ENCODE measurements around the gene S100A6. TPM values are rescaled to one million over a fixed set of nuclear protein-coding genes. Genes with fewer than 3 reads are reported as not detected.
"Not testable (repeated sequence)": the region's sequence is repeated elsewhere in the genome, so short reads cannot be mapped to it uniquely, and the experiment has no call there.

S100A6 gene
- polyA plus RNA-seq (2013, experiment 1 of 2), result 178 TPM
- polyA plus RNA-seq (2013, experiment 2 of 2), result 147 TPM

GRCh38 chr1:153535242-153536011, at the start of gene S100A6:
Gene S100A6, minus strand, starts transcription at chr1:153535991. Its CDS starts 652 bp downstream, at chr1:153535339.
- Histone ChIP-seq H3K27ac (ENCODE audit: low read depth, low read length, severe bottlenecking) (no peak within 1 kb of the TSS), H3K4me3 (ENCODE audit: extremely low read depth, insufficient read depth, low read length, poor library complexity, severe bottlenecking) (peak within 1 kb of the TSS; percentile 30), H3K4me1 (ENCODE audit: control insufficient read depth, insufficient read depth, low read length, poor library complexity, severe bottlenecking) (peaks cover 25% of the 10 kb centered on the region), H3K36me3 (ENCODE audit: control insufficient read depth, insufficient read depth, low read length) (no peaks in the 10 kb centered on the region), H3K9me3 (ENCODE audit: control insufficient read depth, low read length) (no peaks in the 10 kb centered on the region)
- 39 to 75% methylated on average over 15 to 16 of the region's 18 CpGs for WGBS, 2 experiments (ENCODE audit: insufficient coverage in 2 of 2)

GRCh38 chr1:153585006-153585405, 49.2 kb upstream of the S100A6 start:
- no peak overlapping the region for H3K27ac ChIP-seq (ENCODE audit: low read depth, low read length, severe bottlenecking)
- H3K4me1 ChIP-seq (ENCODE audit: control insufficient read depth, insufficient read depth, low read length, poor library complexity, severe bottlenecking), result peaks cover 3% of the 10 kb centered on the region
- 88 to 100% methylated on average over 1 of the region's 1 CpG for WGBS, 2 experiments (ENCODE audit: insufficient coverage in 2 of 2)
- no peaks in the 10 kb centered on the region for H3K9me3 ChIP-seq (ENCODE audit: control insufficient read depth, low read length)
- H3K4me3 ChIP-seq (ENCODE audit: extremely low read depth, insufficient read depth, low read length, poor library complexity, severe bottlenecking), result no peak overlapping the region
- H3K36me3 ChIP-seq (ENCODE audit: control insufficient read depth, insufficient read depth, low read length), result no peaks in the 10 kb centered on the region

GRCh38 chr1:153583976-153584375, 48.2 kb upstream of the S100A6 start:
- Histone ChIP-seq H3K4me1 (ENCODE audit: control insufficient read depth, insufficient read depth, low read length, poor library complexity, severe bottlenecking) (peaks cover 8% of the 10 kb centered on the region), H3K9me3 (ENCODE audit: control insufficient read depth, low read length) (no peaks in the 10 kb centered on the region), H3K4me3 (ENCODE audit: extremely low read depth, insufficient read depth, low read length, poor library complexity, severe bottlenecking) (no peak overlapping the region), H3K36me3 (ENCODE audit: control insufficient read depth, insufficient read depth, low read length) (no peaks in the 10 kb centered on the region), H3K27ac (ENCODE audit: low read depth, low read length, severe bottlenecking) (no peak overlapping the region)
- WGBS, 2 experiments (ENCODE audit: insufficient coverage in 2 of 2), result 83 to 92% methylated on average over 2 of the region's 2 CpGs

GRCh38 chr1:153583514-153583913, 47.7 kb upstream of the S100A6 start:
- not testable (repeated sequence) for H3K36me3 ChIP-seq (ENCODE audit: control insufficient read depth, insufficient read depth, low read length); H3K4me3 ChIP-seq (ENCODE audit: extremely low read depth, insufficient read depth, low read length, poor library complexity, severe bottlenecking); H3K9me3 ChIP-seq (ENCODE audit: control insufficient read depth, low read length); H3K27ac ChIP-seq (ENCODE audit: low read depth, low read length, severe bottlenecking)
- H3K4me1 ChIP-seq (ENCODE audit: control insufficient read depth, insufficient read depth, low read length, poor library complexity, severe bottlenecking), result peaks cover 12% of the 10 kb centered on the region
- WGBS, 2 experiments (ENCODE audit: insufficient coverage in 2 of 2), result no CpG with 5 or more reads among the region's 3 CpGs

- peaks cover 19% of the 10 kb centered on the region for H3K4me1 ChIP-seq (ENCODE audit: control insufficient read depth, insufficient read depth, low read length, poor library complexity, severe bottlenecking)
- H3K27ac ChIP-seq (ENCODE audit: low read depth, low read length, severe bottlenecking); H3K4me3 ChIP-seq (ENCODE audit: extremely low read depth, insufficient read depth, low read length, poor library complexity, severe bottlenecking); H3K36me3 ChIP-seq (ENCODE audit: control insufficient read depth, insufficient read depth, low read length); H3K9me3 ChIP-seq (ENCODE audit: control insufficient read depth, low read length): not testable (repeated sequence)
- WGBS, 2 experiments (ENCODE audit: insufficient coverage in 2 of 2), result 97% methylated on average over 27 of the region's 34 CpGs; no CpG with 5 or more reads in 1 of the 2 experiments
Measured at GRCh38 chr1:153582836-153583235, 47.0 kb upstream of the S100A6 start.

GRCh38 chr1:153578936-153579335, 43.1 kb upstream of the S100A6 start:
- Histone ChIP-seq H3K27ac (ENCODE audit: low read depth, low read length, severe bottlenecking) (peak overlapping the region; percentile 90), H3K36me3 (ENCODE audit: control insufficient read depth, insufficient read depth, low read length) (no peaks in the 10 kb centered on the region), H3K9me3 (ENCODE audit: control insufficient read depth, low read length) (no peaks in the 10 kb centered on the region), H3K4me3 (ENCODE audit: extremely low read depth, insufficient read depth, low read length, poor library complexity, severe bottlenecking) (no peak overlapping the region), H3K4me1 (ENCODE audit: control insufficient read depth, insufficient read depth, low read length, poor library complexity, severe bottlenecking) (peaks cover 21% of the 10 kb centered on the region)
- 75 to 82% methylated on average over 3 of the region's 3 CpGs for WGBS, 2 experiments (ENCODE audit: insufficient coverage in 2 of 2)

- peak overlapping the region; percentile 90 for H3K27ac ChIP-seq (ENCODE audit: low read depth, low read length, severe bottlenecking)
Measured at GRCh38 chr1:153578490-153578889, 42.7 kb upstream of the S100A6 start.

GRCh38 chr1:153577624-153578051, 41.8 kb upstream of the S100A6 start:
- 78 to 87% methylated on average over 4 to 9 of the region's 9 CpGs for WGBS, 2 experiments (ENCODE audit: insufficient coverage in 2 of 2)
- no peaks in the 10 kb centered on the region for H3K36me3 ChIP-seq (ENCODE audit: control insufficient read depth, insufficient read depth, low read length)
- no peak overlapping the region for H3K4me3 ChIP-seq (ENCODE audit: extremely low read depth, insufficient read depth, low read length, poor library complexity, severe bottlenecking)
- H3K9me3 ChIP-seq (ENCODE audit: control insufficient read depth, low read length), result no peaks in the 10 kb centered on the region
- H3K4me1 ChIP-seq (ENCODE audit: control insufficient read depth, insufficient read depth, low read length, poor library complexity, severe bottlenecking), result peaks cover 22% of the 10 kb centered on the region
- no peak overlapping the region for H3K27ac ChIP-seq (ENCODE audit: low read depth, low read length, severe bottlenecking)

More at GRCh38 chr1:153578490-153578889, 42.7 kb upstream of the S100A6 start:
- Histone ChIP-seq H3K9me3 (ENCODE audit: control insufficient read depth, low read length) (no peaks in the 10 kb centered on the region), H3K4me1 (ENCODE audit: control insufficient read depth, insufficient read depth, low read length, poor library complexity, severe bottlenecking) (peaks cover 21% of the 10 kb centered on the region), H3K4me3 (ENCODE audit: extremely low read depth, insufficient read depth, low read length, poor library complexity, severe bottlenecking) (no peak overlapping the region), H3K36me3 (ENCODE audit: control insufficient read depth, insufficient read depth, low read length) (no peaks in the 10 kb centered on the region)

GRCh38 chr1:153577138-153577537, 41.3 kb upstream of the S100A6 start:
- Histone ChIP-seq H3K9me3 (ENCODE audit: control insufficient read depth, low read length) (no peaks in the 10 kb centered on the region), H3K4me3 (ENCODE audit: extremely low read depth, insufficient read depth, low read length, poor library complexity, severe bottlenecking) (no peak overlapping the region), H3K4me1 (ENCODE audit: control insufficient read depth, insufficient read depth, low read length, poor library complexity, severe bottlenecking) (peaks cover 23% of the 10 kb centered on the region), H3K27ac (ENCODE audit: low read depth, low read length, severe bottlenecking) (no peak overlapping the region), H3K36me3 (ENCODE audit: control insufficient read depth, insufficient read depth, low read length) (no peaks in the 10 kb centered on the region)
- 83 to 90% methylated on average over 4 of the region's 4 CpGs for WGBS, 2 experiments (ENCODE audit: insufficient coverage in 2 of 2)

GRCh38 chr1:153575497-153575896, 39.7 kb upstream of the S100A6 start:
- WGBS, 2 experiments (ENCODE audit: insufficient coverage in 2 of 2), result 90 to 97% methylated on average over 3 of the region's 10 CpGs
- H3K9me3 ChIP-seq (ENCODE audit: control insufficient read depth, low read length); H3K36me3 ChIP-seq (ENCODE audit: control insufficient read depth, insufficient read depth, low read length); H3K27ac ChIP-seq (ENCODE audit: low read depth, low read length, severe bottlenecking); H3K4me3 ChIP-seq (ENCODE audit: extremely low read depth, insufficient read depth, low read length, poor library complexity, severe bottlenecking): not testable (repeated sequence)
- peaks cover 23% of the 10 kb centered on the region for H3K4me1 ChIP-seq (ENCODE audit: control insufficient read depth, insufficient read depth, low read length, poor library complexity, severe bottlenecking)

GRCh38 chr1:153575081-153575491, 39.3 kb upstream of the S100A6 start:
- H3K27ac ChIP-seq (ENCODE audit: low read depth, low read length, severe bottlenecking); H3K36me3 ChIP-seq (ENCODE audit: control insufficient read depth, insufficient read depth, low read length); H3K4me3 ChIP-seq (ENCODE audit: extremely low read depth, insufficient read depth, low read length, poor library complexity, severe bottlenecking); H3K9me3 ChIP-seq (ENCODE audit: control insufficient read depth, low read length): not testable (repeated sequence)
- H3K4me1 ChIP-seq (ENCODE audit: control insufficient read depth, insufficient read depth, low read length, poor library complexity, severe bottlenecking), result peaks cover 23% of the 10 kb centered on the region
- 95% methylated on average over 8 to 32 of the region's 35 CpGs for WGBS, 2 experiments (ENCODE audit: insufficient coverage in 2 of 2)
